Erythroblast (primary cell): Measurements from ENCODE around the gene STARD3.

Experiments
- GATA1 ChIP-seq: IDR thresholded peaks from 2 replicates; pipeline ENCODE4 v1.6.1; 2011; ENCODE audit warnings: low read depth, mild to moderate bottlenecking, control low read depth, low read length, moderate library complexity
- POLR2A ChIP-seq: IDR thresholded peaks from 2 replicates; pipeline ENCODE4 v1.6.1; 2011; ENCODE audit warnings: mild to moderate bottlenecking, low read length

DNA sequence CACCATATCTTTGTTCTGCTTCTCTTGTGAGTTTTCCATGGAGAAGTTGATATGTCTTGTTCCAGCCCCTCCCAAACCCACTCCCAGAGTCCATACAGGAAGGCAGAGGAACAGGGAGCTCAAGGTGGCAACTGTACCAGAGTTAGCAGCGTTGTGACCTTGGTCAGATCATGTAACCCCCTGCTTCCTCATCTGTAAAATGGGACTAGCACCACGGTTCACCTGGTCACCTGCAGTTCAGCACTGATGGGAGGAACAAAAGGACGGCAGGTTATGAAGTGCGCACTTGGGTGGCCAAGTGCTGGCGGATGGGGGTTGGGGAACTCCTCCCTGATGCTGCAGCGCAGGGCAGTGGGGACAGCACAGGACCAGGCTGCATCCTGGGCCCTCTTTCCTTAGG is 21.5 kb upstream of the STARD3 start:
- TF ChIP-seq POLR2A (no peak), GATA1 (no peak)
